WTC11 (cell line): ENCODE data around the gene PTPRJ. TPM values are rescaled to one million over a fixed set of nuclear protein-coding genes. Genes with fewer than 3 reads are reported as not detected.

Experiments used
- ATAC-seq: fragments of 200-7000 bp; cut with Tn5 transposase; 2 replicates; pipeline ENCODE4 v1.10.0; 2021; ENCODE audit warnings: mild to moderate bottlenecking, moderate library complexity
- CTCF ChIA-PET: fragments of 300-600 bp; sonication (Branson Sonifier 250); formaldehyde crosslinking; loops from one replicate; lab custom pipeline; 2021; ENCODE audit warnings: antibody characterized with exemption; lab: Charles Lee
- POLR2A ChIA-PET: fragments of 350-600 bp; sonication (Branson Sonifier 250); formaldehyde crosslinking; loops from one replicate; lab custom pipeline; 2021; ENCODE audit warnings: antibody characterized with exemption; lab: Charles Lee
- DNase-seq: peaks from one replicate; pipeline ENCODE4 v3.0.0; 2021; ENCODE audit warnings: low spot score
- H3K27ac Mint-ChIP-seq: 2 replicates; pipeline ENCODE4 v1.8.0; 2021; ENCODE audit warnings: mixed read lengths
- H3K27me3 Mint-ChIP-seq: 2 replicates; pipeline ENCODE4 v1.8.0; 2021; ENCODE audit warnings: low read depth, mild to moderate bottlenecking, moderate library complexity, mixed read lengths
- H3K36me3 Mint-ChIP-seq: 2 replicates; pipeline ENCODE4 v1.8.0; 2021; ENCODE audit warnings: mixed read lengths
- H3K4me1 Mint-ChIP-seq: 2 replicates; pipeline ENCODE4 v1.8.0; 2022; ENCODE audit warnings: mixed read lengths
- H3K4me3 Mint-ChIP-seq: 2 replicates; pipeline ENCODE4 v1.8.0; 2021; ENCODE audit warnings: mild to moderate bottlenecking, moderate library complexity, mixed read lengths
- H3K9me3 Mint-ChIP-seq: 2 replicates; pipeline ENCODE4 v1.8.0; 2021; ENCODE audit warnings: mixed read lengths
- ATF1 ChIP-seq: sonication (generic); formaldehyde crosslinking; IDR thresholded peaks from 2 replicates; pipeline ENCODE4 v1.8.1; 2023; ENCODE audit warnings: mild to moderate bottlenecking, moderate library complexity, missing genetic modification reagents
- CBFB ChIP-seq: sonication (generic); formaldehyde crosslinking; IDR thresholded peaks from 2 replicates; pipeline ENCODE4 v1.8.1; 2022; ENCODE audit warnings: mild to moderate bottlenecking, low read depth, missing genetic modification reagents
- E2F5 ChIP-seq: sonication (generic); formaldehyde crosslinking; IDR thresholded peaks from 2 replicates; pipeline ENCODE4 v1.8.1; 2022; ENCODE audit warnings: mild to moderate bottlenecking, moderate library complexity, missing genetic modification reagents
- EMX1 ChIP-seq: fragments of 250-450 bp; sonication (Bioruptor Pico); IDR thresholded peaks from 2 replicates; pipeline ENCODE4 v1.8.0; 2021; ENCODE audit warnings: mild to moderate bottlenecking
- ESRRA ChIP-seq: sonication (generic); formaldehyde crosslinking; IDR thresholded peaks from 2 replicates; pipeline ENCODE4 v1.8.1; 2022; ENCODE audit warnings: mild to moderate bottlenecking, missing genetic modification reagents, borderline replicate concordance
- FOXP1 ChIP-seq: sonication (generic); formaldehyde crosslinking; IDR thresholded peaks from 2 replicates; pipeline ENCODE4 v1.8.0; 2022; ENCODE audit warnings: missing genetic modification reagents, mild to moderate bottlenecking, moderate library complexity, borderline replicate concordance
- GABPB1 ChIP-seq: sonication (generic); formaldehyde crosslinking; IDR thresholded peaks from 2 replicates; pipeline ENCODE4 v1.8.1; 2023; ENCODE audit warnings: mild to moderate bottlenecking, missing genetic modification reagents
- HMGA2 ChIP-seq: fragments of 250-450 bp; sonication (Bioruptor Pico); IDR thresholded peaks from 2 replicates; pipeline ENCODE4 v1.4.0; 2021; ENCODE audit warnings: mild to moderate bottlenecking, moderate library complexity
- JAZF1 ChIP-seq: fragments of 250-450 bp; sonication (Bioruptor Pico); IDR thresholded peaks from 2 replicates; pipeline ENCODE4 v1.9.0; 2021; ENCODE audit warnings: moderate library complexity, mild to moderate bottlenecking, inconsistent platforms
- KAT7 ChIP-seq: sonication (generic); formaldehyde crosslinking; IDR thresholded peaks from 2 replicates; pipeline ENCODE4 v1.8.1; 2023; ENCODE audit warnings: missing genetic modification reagents, mild to moderate bottlenecking, borderline replicate concordance
- MYBL2 ChIP-seq: sonication (generic); formaldehyde crosslinking; IDR thresholded peaks from 2 replicates; pipeline ENCODE4 v1.8.1; 2023; ENCODE audit warnings: mild to moderate bottlenecking, moderate library complexity, missing genetic modification reagents
- NFE2L1 ChIP-seq: sonication (generic); formaldehyde crosslinking; IDR thresholded peaks from 2 replicates; pipeline ENCODE4 v1.8.1; 2023; ENCODE audit warnings: missing genetic modification reagents
- NR1H2 ChIP-seq: sonication (generic); formaldehyde crosslinking; IDR thresholded peaks from 2 replicates; pipeline ENCODE4 v1.9.0; 2021; ENCODE audit warnings: mild to moderate bottlenecking, moderate library complexity, missing genetic modification reagents
- NR2C2 ChIP-seq: sonication (generic); formaldehyde crosslinking; IDR thresholded peaks from 2 replicates; pipeline ENCODE4 v1.8.0; 2022; ENCODE audit warnings: mild to moderate bottlenecking, missing genetic modification reagents
- PRRX2 ChIP-seq: fragments of 250-450 bp; sonication (Bioruptor Pico); IDR thresholded peaks from 2 replicates; pipeline ENCODE4 v1.8.0; 2021; ENCODE audit warnings: mild to moderate bottlenecking
- RELA ChIP-seq: sonication (generic); formaldehyde crosslinking; IDR thresholded peaks from 2 replicates; pipeline ENCODE4 v1.8.1; 2022; ENCODE audit warnings: missing genetic modification reagents, mild to moderate bottlenecking, borderline replicate concordance
- SMAD4 ChIP-seq: sonication (generic); formaldehyde crosslinking; IDR thresholded peaks from 2 replicates; pipeline ENCODE4 v1.8.0; 2022; ENCODE audit warnings: mild to moderate bottlenecking, missing genetic modification reagents
- SOX15 ChIP-seq: fragments of 250-450 bp; sonication (Bioruptor Pico); IDR thresholded peaks from 2 replicates; pipeline ENCODE4 v1.9.0; 2021; ENCODE audit warnings: mild to moderate bottlenecking
- TP53 ChIP-seq: sonication (generic); formaldehyde crosslinking; IDR thresholded peaks from 2 replicates; pipeline ENCODE4 v1.8.1; 2023; ENCODE audit warnings: mild to moderate bottlenecking, missing genetic modification reagents
- ZBTB21 ChIP-seq: sonication (generic); formaldehyde crosslinking; IDR thresholded peaks from 2 replicates; pipeline ENCODE4 v1.8.1; 2023; ENCODE audit warnings: mild to moderate bottlenecking, missing genetic modification reagents, borderline replicate concordance
- ZBTB43 ChIP-seq: sonication (generic); formaldehyde crosslinking; IDR thresholded peaks from 2 replicates; pipeline ENCODE4 v1.8.1; 2023; ENCODE audit warnings: mild to moderate bottlenecking, missing genetic modification reagents
- ZNF396 ChIP-seq: fragments of 250-450 bp; sonication (Bioruptor Pico); IDR thresholded peaks from 2 replicates; pipeline ENCODE4 v1.8.0; 2021; ENCODE audit warnings: mild to moderate bottlenecking, moderate library complexity, borderline replicate concordance
- ZNF423 ChIP-seq: fragments of 250-450 bp; sonication (Bioruptor Pico); IDR thresholded peaks from 2 replicates; pipeline ENCODE4 v2.1.2; 2022; ENCODE audit warnings: mild to moderate bottlenecking, moderate library complexity
- total RNA-seq: library from RNA; stranded (reverse); gene quantifications from 3 replicates; pipeline ENCODE4 v1.2.3, GENCODE V29; 2021
- TF ChIP-seq, protein P1 (sequence below): sonication (generic); formaldehyde crosslinking; conservative IDR thresholded peaks from 2 replicates; pipeline ENCODE4 v1.8.1; 2023; ENCODE audit warnings: mild to moderate bottlenecking, low read depth, missing genetic modification reagents, moderate library complexity
- TF ChIP-seq, protein P2 (sequence below): fragments of 250-450 bp; sonication (Bioruptor Pico); IDR thresholded peaks from 2 replicates; pipeline ENCODE4 v1.9.0; 2021; ENCODE audit warnings: mild to moderate bottlenecking
- TF ChIP-seq, protein P3 (sequence below): sonication (generic); formaldehyde crosslinking; IDR thresholded peaks from 2 replicates; pipeline ENCODE4 v1.8.1; 2022; ENCODE audit warnings: mild to moderate bottlenecking, missing genetic modification reagents, moderate library complexity, borderline replicate concordance

The PTPRJ gene
- total RNA-seq, 1 experiment from 2014 or later = 19.5 TPM

- POLR2A ChIA-PET = interaction anchor here (0.8 kb wide), 1 partner anchor 32 kb away, joined by 3 read pairs; no protein-coding TSS in a partner anchor
- H3K27me3 Mint-ChIP-seq = no peaks in the 10 kb centered on the region
- no peak for ATAC-seq
- H3K27ac Mint-ChIP-seq = no peak overlapping the region
- peaks cover 27% of the 10 kb centered on the region for H3K4me1 Mint-ChIP-seq
- TF ChIP-seq ZBTB43 (no peak), SMAD4 (CRISPR knock-in tag) (no peak), CBFB (CRISPR knock-in tag) (no peak), ZNF396 (no peak), GABPB1 (no peak), MYBL2 (CRISPR knock-in tag) (no peak), EMX1 (CRISPR knock-in tag) (no peak), JAZF1 (CRISPR knock-in tag) (no peak), TP53 (CRISPR knock-in tag) (no peak), NFE2L1 (CRISPR knock-in tag) (no peak), RELA (CRISPR knock-in tag) (no peak), ATF1 (CRISPR knock-in tag) (no peak), KAT7 (CRISPR knock-in tag) (no peak), ESRRA (no peak), SOX15 (CRISPR knock-in tag) (no peak), ZNF423 (CRISPR knock-in tag) (no peak)
- TF ChIP-seq, protein P1, sequence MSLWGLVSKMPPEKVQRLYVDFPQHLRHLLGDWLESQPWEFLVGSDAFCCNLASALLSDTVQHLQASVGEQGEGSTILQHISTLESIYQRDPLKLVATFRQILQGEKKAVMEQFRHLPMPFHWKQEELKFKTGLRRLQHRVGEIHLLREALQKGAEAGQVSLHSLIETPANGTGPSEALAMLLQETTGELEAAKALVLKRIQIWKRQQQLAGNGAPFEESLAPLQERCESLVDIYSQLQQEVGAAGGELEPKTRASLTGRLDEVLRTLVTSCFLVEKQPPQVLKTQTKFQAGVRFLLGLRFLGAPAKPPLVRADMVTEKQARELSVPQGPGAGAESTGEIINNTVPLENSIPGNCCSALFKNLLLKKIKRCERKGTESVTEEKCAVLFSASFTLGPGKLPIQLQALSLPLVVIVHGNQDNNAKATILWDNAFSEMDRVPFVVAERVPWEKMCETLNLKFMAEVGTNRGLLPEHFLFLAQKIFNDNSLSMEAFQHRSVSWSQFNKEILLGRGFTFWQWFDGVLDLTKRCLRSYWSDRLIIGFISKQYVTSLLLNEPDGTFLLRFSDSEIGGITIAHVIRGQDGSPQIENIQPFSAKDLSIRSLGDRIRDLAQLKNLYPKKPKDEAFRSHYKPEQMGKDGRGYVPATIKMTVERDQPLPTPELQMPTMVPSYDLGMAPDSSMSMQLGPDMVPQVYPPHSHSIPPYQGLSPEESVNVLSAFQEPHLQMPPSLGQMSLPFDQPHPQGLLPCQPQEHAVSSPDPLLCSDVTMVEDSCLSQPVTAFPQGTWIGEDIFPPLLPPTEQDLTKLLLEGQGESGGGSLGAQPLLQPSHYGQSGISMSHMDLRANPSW = no peak
- TF ChIP-seq, protein P2, sequence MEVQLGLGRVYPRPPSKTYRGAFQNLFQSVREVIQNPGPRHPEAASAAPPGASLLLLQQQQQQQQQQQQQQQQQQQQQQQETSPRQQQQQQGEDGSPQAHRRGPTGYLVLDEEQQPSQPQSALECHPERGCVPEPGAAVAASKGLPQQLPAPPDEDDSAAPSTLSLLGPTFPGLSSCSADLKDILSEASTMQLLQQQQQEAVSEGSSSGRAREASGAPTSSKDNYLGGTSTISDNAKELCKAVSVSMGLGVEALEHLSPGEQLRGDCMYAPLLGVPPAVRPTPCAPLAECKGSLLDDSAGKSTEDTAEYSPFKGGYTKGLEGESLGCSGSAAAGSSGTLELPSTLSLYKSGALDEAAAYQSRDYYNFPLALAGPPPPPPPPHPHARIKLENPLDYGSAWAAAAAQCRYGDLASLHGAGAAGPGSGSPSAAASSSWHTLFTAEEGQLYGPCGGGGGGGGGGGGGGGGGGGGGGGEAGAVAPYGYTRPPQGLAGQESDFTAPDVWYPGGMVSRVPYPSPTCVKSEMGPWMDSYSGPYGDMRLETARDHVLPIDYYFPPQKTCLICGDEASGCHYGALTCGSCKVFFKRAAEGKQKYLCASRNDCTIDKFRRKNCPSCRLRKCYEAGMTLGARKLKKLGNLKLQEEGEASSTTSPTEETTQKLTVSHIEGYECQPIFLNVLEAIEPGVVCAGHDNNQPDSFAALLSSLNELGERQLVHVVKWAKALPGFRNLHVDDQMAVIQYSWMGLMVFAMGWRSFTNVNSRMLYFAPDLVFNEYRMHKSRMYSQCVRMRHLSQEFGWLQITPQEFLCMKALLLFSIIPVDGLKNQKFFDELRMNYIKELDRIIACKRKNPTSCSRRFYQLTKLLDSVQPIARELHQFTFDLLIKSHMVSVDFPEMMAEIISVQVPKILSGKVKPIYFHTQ (CRISPR knock-in tag) = no peak
- TF ChIP-seq, protein P3, sequence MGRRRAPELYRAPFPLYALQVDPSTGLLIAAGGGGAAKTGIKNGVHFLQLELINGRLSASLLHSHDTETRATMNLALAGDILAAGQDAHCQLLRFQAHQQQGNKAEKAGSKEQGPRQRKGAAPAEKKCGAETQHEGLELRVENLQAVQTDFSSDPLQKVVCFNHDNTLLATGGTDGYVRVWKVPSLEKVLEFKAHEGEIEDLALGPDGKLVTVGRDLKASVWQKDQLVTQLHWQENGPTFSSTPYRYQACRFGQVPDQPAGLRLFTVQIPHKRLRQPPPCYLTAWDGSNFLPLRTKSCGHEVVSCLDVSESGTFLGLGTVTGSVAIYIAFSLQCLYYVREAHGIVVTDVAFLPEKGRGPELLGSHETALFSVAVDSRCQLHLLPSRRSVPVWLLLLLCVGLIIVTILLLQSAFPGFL = no peak
- no peaks in the 10 kb centered on the region for H3K36me3 Mint-ChIP-seq
- no peaks in the 10 kb centered on the region for H3K9me3 Mint-ChIP-seq
- no peak overlapping the region for H3K4me3 Mint-ChIP-seq
- no peak for DNase-seq
- CTCF ChIA-PET = interaction anchor here (1.1 to 1.3 kb wide), 2 partner anchors 8 to 129 kb away, joined by 3 to 4 read pairs; no protein-coding TSS in a partner anchor
Measured at GRCh38 chr11:48063424-48063978, 83.1 kb downstream of the PTPRJ start.

GRCh38 chr11:48064306-48064705 is 83.9 kb downstream of the PTPRJ start:
- Mint-ChIP-seq H3K27ac (no peak overlapping the region), H3K27me3 (no peaks in the 10 kb centered on the region), H3K36me3 (no peaks in the 10 kb centered on the region), H3K4me1 (peaks cover 24% of the 10 kb centered on the region), H3K4me3 (no peak overlapping the region), H3K9me3 (no peaks in the 10 kb centered on the region)
- DNase-seq = no peak
- ChIA-PET CTCF (interaction anchor here (1.1 to 1.3 kb wide), 2 partner anchors 9 to 130 kb away, joined by 3 to 4 read pairs; no protein-coding TSS in a partner anchor), POLR2A (interaction anchor here (0.6 to 0.8 kb wide), 2 partner anchors 31 to 560 kb away, joined by 3 read pairs; no protein-coding TSS in a partner anchor)
- no peak for ATAC-seq
- TF ChIP-seq NR2C2 (CRISPR knock-in tag) = no peak
- no peak for TF ChIP-seq HMGA2 (CRISPR knock-in tag)
- TF ChIP-seq NR1H2 (CRISPR knock-in tag) = no peak
- TF ChIP-seq ZBTB21 (CRISPR knock-in tag) = no peak
- no peak for TF ChIP-seq PRRX2
- TF ChIP-seq FOXP1 (CRISPR knock-in tag) = no peak
- TF ChIP-seq E2F5 = no peak
